Stomach smooth muscle (tissue), 2 donors: Measurements from ENCODE around the gene CLEC16A.

Experiments used
- H3K27ac ChIP-seq: one replicate; pipeline ENCODE4 v1.7.0; 2013; ENCODE audit warnings: mild to moderate bottlenecking, low read length, inconsistent platforms
- H3K27me3 ChIP-seq, 2 donors: one replicate each; pipeline ENCODE4 v1.7.0; 2013; ENCODE audit warnings: low read length in 2 of 2; ENCODE audit not compliant: insufficient read depth in 2 of 2, control insufficient read depth in 1 of 2
- H3K36me3 ChIP-seq, 2 donors: one replicate each; pipeline ENCODE4 v1.7.0; 2013; ENCODE audit warnings: low read length in 2 of 2; ENCODE audit not compliant: control insufficient read depth in 2 of 2, insufficient read depth in 2 of 2
- H3K4me1 ChIP-seq: one replicate; pipeline ENCODE4 v1.7.0; 2013; ENCODE audit warnings: low read length; ENCODE audit not compliant: control insufficient read depth, insufficient read depth
- H3K4me3 ChIP-seq, 2 donors: one replicate each; pipeline ENCODE4 v1.7.0; 2013; ENCODE audit warnings: low read length in 2 of 2
- H3K9ac ChIP-seq, 2 donors: one replicate each; pipeline ENCODE4 v1.7.0; 2013; ENCODE audit warnings: low read length in 2 of 2, mild to moderate bottlenecking in 1 of 2
- H3K9me3 ChIP-seq, 2 donors: one replicate each; pipeline ENCODE4 v1.7.0; 2013; ENCODE audit warnings: low read length in 2 of 2; ENCODE audit not compliant: control insufficient read depth in 2 of 2
- donor health status: healthy.
- donor health status: Pancreatic carcinoma.

Gene CLEC16A

GRCh38 chr16:11170696-11171447 lies 226.5 kb downstream of the CLEC16A start:
- no peak overlapping the region for H3K9ac ChIP-seq
- H3K27me3 ChIP-seq: no peaks in the 10 kb centered on the region
- peaks cover 19 to 25% of the 10 kb centered on the region in 2 donors for H3K36me3 ChIP-seq

GRCh38 chr16:11171448-11171709 lies 227.0 kb downstream of the CLEC16A start:
- Histone ChIP-seq H3K9me3 (no peaks in the 10 kb centered on the region), H3K36me3 (peaks cover 17 to 25% of the 10 kb centered on the region in 2 donors), H3K9ac (no peak overlapping the region), H3K27ac (no peak overlapping the region), H3K4me1 (peaks cover 4% of the 10 kb centered on the region), H3K4me3 (no peak overlapping the region), H3K27me3 (no peaks in the 10 kb centered on the region)

More at GRCh38 chr16:11170696-11171447, 226.5 kb downstream of the CLEC16A start:
- Histone ChIP-seq H3K9me3 (no peaks in the 10 kb centered on the region), H3K4me1 (peaks cover 4% of the 10 kb centered on the region), H3K4me3 (no peak overlapping the region), H3K27ac (no peak overlapping the region)

DNA sequence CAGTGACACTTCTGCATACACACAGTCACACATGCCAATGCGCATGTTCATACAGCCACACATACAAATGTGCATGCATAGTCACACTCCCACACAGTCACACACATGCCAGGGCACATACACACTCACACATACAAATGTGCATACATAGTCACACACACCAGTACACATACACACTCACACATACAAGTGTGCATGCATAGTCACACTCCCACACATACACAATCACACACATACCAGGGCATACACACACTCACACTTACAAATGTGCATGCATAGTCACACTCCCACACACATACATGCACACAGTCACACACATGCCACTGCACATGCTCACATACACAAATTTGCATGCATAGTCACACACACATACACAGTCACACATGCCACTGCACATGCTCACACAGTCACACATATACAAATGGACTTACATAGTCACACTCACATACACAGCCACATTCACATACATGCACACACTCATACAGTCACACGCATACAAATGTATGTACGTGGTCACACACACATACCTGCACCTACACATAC lies 227.5 kb downstream of the CLEC16A start:
- Histone ChIP-seq H3K4me3 (no peak overlapping the region), H3K4me1 (peaks cover 4% of the 10 kb centered on the region), H3K36me3 (peaks cover 17 to 21% of the 10 kb centered on the region in 2 donors), H3K27ac (no peak overlapping the region), H3K9ac (no peak overlapping the region), H3K9me3 (no peaks in the 10 kb centered on the region), H3K27me3 (no peaks in the 10 kb centered on the region)

- Histone ChIP-seq H3K27me3 (no peaks in the 10 kb centered on the region), H3K9me3 (no peaks in the 10 kb centered on the region), H3K4me3 (no peak overlapping the region), H3K36me3 (peaks cover 12 to 13% of the 10 kb centered on the region in 2 donors), H3K27ac (no peak overlapping the region), H3K4me1 (peaks cover 4% of the 10 kb centered on the region), H3K9ac (no peak overlapping the region)
Measured at GRCh38 chr16:11173426-11173825, 229.1 kb downstream of the CLEC16A start.

- Histone ChIP-seq H3K27me3 (no peaks in the 10 kb centered on the region), H3K9me3 (no peaks in the 10 kb centered on the region), H3K4me3 (no peak overlapping the region), H3K9ac (no peak overlapping the region), H3K36me3 (peaks cover 13 to 18% of the 10 kb centered on the region in 2 donors), H3K4me1 (peaks cover 2% of the 10 kb centered on the region), H3K27ac (no peak overlapping the region)
Measured at GRCh38 chr16:11174141-11174540, 229.8 kb downstream of the CLEC16A start.

DNA sequence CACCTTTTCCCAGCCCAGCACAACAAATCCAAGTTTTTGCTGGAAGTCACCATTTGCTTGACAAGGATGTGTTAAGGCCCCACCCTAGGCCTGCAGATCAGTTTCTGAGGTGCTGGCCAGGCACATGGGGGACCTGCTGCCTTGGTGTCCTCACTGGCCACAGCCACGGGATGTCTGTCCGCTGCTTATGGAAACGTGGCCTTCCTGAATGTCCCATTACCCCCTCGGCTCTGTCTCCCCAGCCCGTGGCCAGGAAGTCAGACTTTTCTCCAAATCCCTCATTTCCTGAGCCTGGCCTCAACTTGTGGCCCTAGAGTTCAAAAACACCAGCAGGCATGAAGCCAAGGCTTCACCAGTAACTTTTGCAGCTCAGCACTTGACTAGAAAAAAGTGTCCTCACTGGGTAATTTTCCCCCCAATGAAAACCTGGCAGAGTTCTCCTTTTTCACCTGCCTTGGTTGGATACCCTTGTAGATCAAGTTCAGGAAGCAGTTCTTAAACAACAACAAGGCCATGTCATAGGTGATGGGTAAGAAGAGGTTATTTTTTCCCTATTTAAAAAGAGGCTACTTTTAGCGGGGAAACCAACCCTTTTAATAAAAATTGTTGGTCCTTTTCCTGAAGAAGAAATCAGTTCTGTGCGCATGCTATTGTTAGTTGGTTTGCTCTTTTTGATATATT lies 230.9 kb downstream of the CLEC16A start:
- Histone ChIP-seq H3K27me3 (no peaks in the 10 kb centered on the region), H3K27ac (no peak overlapping the region), H3K9me3 (no peaks in the 10 kb centered on the region), H3K9ac (no peak overlapping the region), H3K4me1 (peaks cover 2% of the 10 kb centered on the region), H3K36me3 (peaks cover 20 to 27% of the 10 kb centered on the region in 2 donors), H3K4me3 (no peak overlapping the region)

- H3K4me1 ChIP-seq: peaks cover 2% of the 10 kb centered on the region
Measured at GRCh38 chr16:11175787-11176341, 231.5 kb downstream of the CLEC16A start.

DNA sequence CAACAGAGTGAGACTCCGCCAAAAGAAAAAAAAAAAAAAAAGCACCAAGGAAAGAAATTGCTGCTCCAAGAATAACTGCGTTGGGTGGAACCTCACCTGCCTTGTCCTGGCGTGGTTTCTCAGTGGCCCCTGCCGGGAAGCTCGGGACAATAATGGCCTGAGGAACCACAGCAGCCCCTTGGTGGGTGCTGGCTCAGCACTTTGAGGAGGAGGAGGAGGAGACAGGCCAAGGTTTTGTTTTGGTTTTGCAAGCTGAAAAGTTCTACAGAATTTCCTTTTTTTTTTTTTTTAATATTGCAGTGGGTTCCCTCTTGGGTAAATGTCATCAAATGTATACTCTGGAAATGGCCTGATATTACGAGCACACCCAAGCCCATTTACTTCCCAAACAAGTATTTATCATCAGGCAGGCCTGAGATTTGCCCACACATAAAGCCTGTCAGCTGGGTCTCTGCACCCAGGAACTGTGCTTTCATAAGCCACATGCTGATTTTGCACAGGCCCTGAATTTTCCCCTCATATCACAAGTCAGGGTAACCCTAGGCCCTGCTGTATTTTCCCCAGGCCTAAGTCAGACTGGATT lies 233.3 kb downstream of the CLEC16A start:
- H3K4me1 ChIP-seq: peaks cover 5% of the 10 kb centered on the region
- H3K4me3 ChIP-seq: no peak overlapping the region
- H3K9ac ChIP-seq: no peak overlapping the region
- no peaks in the 10 kb centered on the region for H3K27me3 ChIP-seq
- H3K9me3 ChIP-seq: no peaks in the 10 kb centered on the region
- H3K36me3 ChIP-seq: peaks cover 15 to 23% of the 10 kb centered on the region in 2 donors
- no peak overlapping the region for H3K27ac ChIP-seq

More at GRCh38 chr16:11175787-11176341, 231.5 kb downstream of the CLEC16A start:
- Histone ChIP-seq H3K4me3 (no peak overlapping the region), H3K36me3 (peaks cover 20 to 29% of the 10 kb centered on the region in 2 donors), H3K27ac (no peak overlapping the region), H3K9me3 (no peaks in the 10 kb centered on the region), H3K27me3 (no peaks in the 10 kb centered on the region), H3K9ac (no peak overlapping the region)

DNA sequence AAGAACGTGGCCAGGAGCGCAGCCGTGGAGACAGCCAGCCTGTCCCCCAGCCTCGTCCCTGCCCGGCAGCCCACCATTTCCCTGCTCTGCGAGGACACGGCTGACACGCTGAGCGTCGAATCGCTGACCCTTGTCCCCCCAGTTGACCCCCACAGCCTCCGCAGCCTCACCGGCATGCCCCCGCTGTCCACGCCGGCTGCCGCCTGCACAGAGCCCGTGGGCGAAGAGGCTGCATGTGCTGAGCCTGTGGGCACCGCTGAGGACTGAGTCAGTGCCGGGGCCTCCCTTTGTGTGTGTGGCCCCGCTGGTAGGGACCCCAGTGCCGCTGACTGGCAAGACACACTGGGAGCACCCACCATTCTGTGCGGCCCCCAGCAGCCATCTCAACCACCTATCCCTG lies 234.1 kb downstream of the CLEC16A start:
- H3K9me3 ChIP-seq: no peaks in the 10 kb centered on the region
- no peaks in the 10 kb centered on the region for H3K27me3 ChIP-seq
- H3K4me3 ChIP-seq: no peak overlapping the region
- H3K9ac ChIP-seq: no peak overlapping the region
- H3K4me1 ChIP-seq: peaks cover 5% of the 10 kb centered on the region
- no peak overlapping the region for H3K27ac ChIP-seq
- H3K36me3 ChIP-seq: peaks cover 15 to 22% of the 10 kb centered on the region in 2 donors

GRCh38 chr16:11179574-11179973 lies 235.2 kb downstream of the CLEC16A start:
- no peaks in the 10 kb centered on the region for H3K27me3 ChIP-seq
- H3K36me3 ChIP-seq: peaks cover 10 to 19% of the 10 kb centered on the region in 2 donors
- no peak overlapping the region for H3K4me3 ChIP-seq
- peaks cover 5% of the 10 kb centered on the region for H3K4me1 ChIP-seq
- no peaks in the 10 kb centered on the region for H3K9me3 ChIP-seq
- no peak overlapping the region for H3K9ac ChIP-seq
- H3K27ac ChIP-seq: no peak overlapping the region
